MM.1S (cell line): ENCODE measurements around the gene ERAL1.

Experiments
- CTCF ChIP-seq: fragments of 300-600 bp; sonication (generic); IDR thresholded peaks from 2 replicates; pipeline ENCODE4 v1.5.1; 2016; ENCODE audit warnings: antibody characterized with exemption, low read length, mixed read lengths
- EZH2 ChIP-seq: fragments of 300-600 bp; sonication (generic); optimal IDR thresholded peaks from 2 replicates; pipeline ENCODE3; 2017; ENCODE audit warnings: low read depth, mild to moderate bottlenecking, antibody characterized with exemption, low read length, mixed read lengths
- EZH2phosphoT487 ChIP-seq: fragments of 300-600 bp; sonication (generic); IDR thresholded peaks from 2 replicates; pipeline ENCODE4 v1.6.1; 2018; ENCODE audit warnings: antibody characterized with exemption, low read length

- TF ChIP-seq CTCF, result no peak
- no peak for TF ChIP-seq EZH2
- TF ChIP-seq EZH2phosphoT487, result no peak
Measured at GRCh38 chr17:28892024-28892423, 37.2 kb downstream of the ERAL1 start.
